C1 segment of cervical spinal cord (tissue), 14 donors: ENCODE data around the gene ZSWIM8.

ENCODE experiments used
- DNase-seq, 14 donors: peaks; one replicate each; lab custom pipeline; 2025; lab: John Stamatoyannopoulos, UW

ZSWIM8 gene

DNA sequence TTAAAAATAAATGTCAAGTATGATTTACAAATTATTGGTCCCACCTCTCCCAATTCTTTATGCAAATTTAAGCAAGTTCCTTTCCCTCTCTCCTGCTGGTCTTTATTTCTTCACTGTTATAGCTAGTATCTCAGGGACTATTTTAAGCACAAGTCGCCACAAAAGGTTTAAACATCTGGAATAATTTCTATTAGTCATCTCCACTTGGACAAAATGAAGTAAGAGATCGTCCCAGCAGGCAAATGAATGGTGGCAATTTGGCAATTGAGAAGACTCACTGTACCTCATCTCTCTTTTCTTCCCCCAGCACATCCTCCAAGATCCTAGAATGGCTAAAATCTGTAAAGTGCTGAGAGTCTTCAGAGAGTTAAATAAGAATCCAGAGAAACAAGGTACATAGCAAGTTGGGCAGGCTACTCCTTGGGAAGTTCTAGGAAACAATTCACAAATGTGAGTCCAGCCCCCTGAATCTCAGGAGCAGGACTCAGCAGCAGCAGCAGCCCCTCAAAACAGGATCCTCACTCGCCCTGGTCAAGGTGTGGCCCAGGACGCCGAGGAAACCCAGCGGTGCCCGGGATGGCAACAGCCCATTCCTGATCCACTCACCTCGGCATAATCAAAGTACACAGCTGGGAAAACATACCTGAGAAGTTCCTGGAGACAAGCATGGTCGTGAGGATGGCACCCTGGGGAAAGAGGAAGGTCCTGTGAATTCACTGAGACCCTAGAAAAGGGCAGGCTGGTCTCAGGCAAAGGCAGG is 56.3 kb downstream of the ZSWIM8 start:
- DNase-seq: no peak

DNA sequence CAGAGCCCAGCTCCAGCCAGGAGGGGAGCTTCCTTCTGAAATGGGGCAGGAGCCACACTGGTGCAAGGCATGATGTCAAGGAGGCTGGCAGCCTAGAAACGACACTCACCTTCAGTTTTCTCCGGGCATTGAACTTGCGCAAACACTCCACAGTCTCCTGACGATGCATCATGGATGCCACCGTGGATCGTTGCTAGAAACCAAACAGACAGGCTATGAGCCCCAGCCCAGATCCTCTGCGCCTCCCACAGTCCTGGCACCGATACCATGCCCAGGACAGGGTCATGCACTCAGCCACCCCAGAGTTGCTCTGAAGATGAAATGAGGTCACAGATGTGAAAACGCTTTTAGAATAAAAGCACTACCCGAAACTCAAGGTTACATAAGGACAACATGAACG is 56.9 kb downstream of the ZSWIM8 start:
- DNase-seq: no peak

DNA sequence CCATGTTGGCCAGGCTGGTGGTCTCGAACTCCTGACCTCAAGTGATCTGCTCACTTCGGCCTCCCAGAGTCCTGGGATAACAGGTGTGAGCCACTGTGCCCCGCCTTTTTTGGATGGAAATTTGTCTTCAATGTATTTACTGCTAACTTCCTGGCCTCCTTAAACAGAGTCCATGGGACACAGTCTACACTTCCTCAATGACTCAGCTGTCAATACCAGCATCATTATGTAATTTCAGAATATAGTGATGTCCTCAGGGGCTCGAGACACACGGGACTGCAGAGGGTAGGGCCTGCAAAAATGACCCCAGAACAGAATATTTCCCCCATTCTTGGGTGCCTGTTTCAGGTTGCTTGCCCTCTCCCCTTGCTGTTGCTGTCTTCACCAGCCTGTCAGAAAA is 57.9 kb downstream of the ZSWIM8 start:
- DNase-seq: no peak

DNA sequence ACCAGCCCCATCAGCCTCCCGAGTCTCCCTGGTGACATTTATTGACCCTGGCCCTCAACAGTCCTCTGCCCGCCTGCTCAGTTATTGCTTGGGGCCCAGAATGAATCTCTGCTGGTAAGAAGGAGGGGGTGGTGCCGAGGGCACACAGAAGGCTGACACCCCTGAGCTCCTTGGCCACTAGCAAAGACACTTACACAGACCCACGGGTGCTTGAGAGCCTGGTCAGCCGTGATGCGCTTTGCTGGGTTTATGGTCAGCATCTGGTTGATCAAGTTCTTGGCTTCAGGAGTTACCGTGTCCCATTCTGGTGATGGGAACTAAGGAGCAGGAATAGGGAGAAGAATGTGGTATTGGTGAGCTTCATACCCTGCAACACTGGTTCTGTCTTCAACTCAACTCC is 61.6 kb downstream of the ZSWIM8 start:
- DNase-seq: no peak

DNA sequence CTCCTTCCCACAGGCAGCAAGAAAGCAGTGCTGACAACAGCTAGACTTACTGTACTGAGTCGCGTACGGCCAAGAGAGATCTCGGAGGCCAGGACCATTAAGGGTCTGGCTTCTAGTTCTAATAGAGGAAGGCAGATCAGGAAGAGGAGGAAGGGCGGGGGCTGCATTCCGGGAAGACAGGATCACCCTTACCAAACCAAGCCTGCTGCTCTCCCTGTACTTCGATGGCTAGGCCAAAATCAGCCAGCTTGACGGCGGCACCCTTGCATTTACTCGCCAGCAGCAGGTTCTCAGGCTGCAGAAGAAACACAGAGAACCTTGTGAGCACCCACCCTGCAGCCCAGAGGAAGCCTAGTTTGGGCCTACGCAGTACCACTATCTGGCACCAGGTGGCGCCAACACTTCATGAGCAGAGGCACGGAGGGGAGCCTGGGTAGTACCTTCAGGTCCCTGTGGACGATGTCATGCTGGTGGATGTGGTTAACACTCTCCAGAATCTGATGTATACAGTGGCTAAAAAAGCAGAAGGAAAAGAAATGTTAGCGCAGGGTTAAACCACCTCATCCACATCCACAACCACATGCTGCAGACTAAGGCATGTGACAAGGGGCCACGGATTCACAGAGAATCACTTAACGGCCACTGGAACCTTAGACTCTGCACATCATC is 63.5 kb downstream of the ZSWIM8 start:
- peak in 12 of 14 donors; percentile 23 to 77 (median 58) for DNase-seq

DNA sequence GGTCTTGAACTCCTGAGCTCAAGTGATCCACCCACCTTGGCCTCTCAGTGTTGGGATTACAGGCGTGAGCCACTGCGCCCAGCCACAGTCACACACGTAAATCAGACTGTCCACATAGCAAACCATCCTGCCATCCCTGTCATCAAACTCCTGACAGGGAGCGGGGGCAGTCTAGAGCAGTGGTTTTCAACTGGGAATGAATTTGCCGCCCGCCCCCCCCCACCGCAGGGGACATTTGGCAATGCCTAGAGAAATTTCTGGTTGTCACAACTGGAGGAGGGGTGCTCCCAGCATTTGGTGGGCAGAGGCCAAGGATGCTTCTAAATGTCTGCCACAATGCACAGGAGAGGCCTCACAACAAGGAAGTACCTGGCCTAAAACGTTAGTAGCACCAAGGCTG is 64.8 kb downstream of the ZSWIM8 start:
- DNase-seq: no peak

DNA sequence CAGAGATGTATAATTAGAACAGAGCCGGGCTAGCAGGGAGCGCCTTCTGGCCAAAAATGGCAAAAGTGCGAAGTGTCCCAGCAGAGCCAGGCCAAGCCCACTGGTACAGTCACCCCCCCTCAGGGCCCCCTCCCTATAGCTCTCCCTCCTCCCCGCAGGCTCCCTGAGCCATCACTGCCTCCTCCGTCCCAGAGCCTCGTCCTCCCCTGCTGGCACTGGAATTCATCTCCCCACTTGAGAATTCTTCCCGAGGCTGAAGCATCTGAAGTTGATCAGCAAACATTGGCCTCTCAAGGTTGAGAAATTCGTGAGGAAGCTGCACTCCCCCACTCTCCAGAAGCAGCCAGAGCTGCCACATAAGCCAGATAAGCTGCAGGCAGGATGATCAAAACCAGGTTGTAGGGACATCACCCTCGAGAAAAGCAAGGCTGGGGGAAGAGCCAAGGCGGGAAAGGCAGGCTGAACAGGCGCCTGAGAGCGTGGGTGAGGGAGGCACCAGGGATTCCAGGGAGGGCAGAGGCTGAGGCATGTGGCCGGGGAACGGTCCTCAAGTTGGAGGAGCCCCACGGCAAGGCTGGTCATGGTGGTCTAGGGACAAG is 65.6 kb downstream of the ZSWIM8 start:
- DNase-seq: no peak
